GM13976 (cell line): ENCODE results near the gene FOXA2.

ENCODE experiments used
- DNase-seq: peaks from one replicate; pipeline ENCODE4 v3.0.0; 2012; ENCODE audit warnings: low spot score
- in situ Hi-C: fragments of 300-500 bp; cut with MboI; formaldehyde crosslinking; loops from one replicate; pipeline ENCODE4 v1.12.0; 2022; ENCODE audit warnings: low sequenced_read_pairs, mixed read lengths, inconsistent platforms; ENCODE audit not compliant: unreplicated experiment
- TF ChIP-seq, protein P1 (sequence below): IDR thresholded peaks from 2 replicates; pipeline ENCODE4 v1.5.1; 2012; ENCODE audit warnings: borderline replicate concordance, mild to moderate bottlenecking; ENCODE audit not compliant: insufficient read depth; ENCODE audit errors: extremely low read depth, missing control alignments, control extremely low read depth

FOXA2 gene

DNA sequence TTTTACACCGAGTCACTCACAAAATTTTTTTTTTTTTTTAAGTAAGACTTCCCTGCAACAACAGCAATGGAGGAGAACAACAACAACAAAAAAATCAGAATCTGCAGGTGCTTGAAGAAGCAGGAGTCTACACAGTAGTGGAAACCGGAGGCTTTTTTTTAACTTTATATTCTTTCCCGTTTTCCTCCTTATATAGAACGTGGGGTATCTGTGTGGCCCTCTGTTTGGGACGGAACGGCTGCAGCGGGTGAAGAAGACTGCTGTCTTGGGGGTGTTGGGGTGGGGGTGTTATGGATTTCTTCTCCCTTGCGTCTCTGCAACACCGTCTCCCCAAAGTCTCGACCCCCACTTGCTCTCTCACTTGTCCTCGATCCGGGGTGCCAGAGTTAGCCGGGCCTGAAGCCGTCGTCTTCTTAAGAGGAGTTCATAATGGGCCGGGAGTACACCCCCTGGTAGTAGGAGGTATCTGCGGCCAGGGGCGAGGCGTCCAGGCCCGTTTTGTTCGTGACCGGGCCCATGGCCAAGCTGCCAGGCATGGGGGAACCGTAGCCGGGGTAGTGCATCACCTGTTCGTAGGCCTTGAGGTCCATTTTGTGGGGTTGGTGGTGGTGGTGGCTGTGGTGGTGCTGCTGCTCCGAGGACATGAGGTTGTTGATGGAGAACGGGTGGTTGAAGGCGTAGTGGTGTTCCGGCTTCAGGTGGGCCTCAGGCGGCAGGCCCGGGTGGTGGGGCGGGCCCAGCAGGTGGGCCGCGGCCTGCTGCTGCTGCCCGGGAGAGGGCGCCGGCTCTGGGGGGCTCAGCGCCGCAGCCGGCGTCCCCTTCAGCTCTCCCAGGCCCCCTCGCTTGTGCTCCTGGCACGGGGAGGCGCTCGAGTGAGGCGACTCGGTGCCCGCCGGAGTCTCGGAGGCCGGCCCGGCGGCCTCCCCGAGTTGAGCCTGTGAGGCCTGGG lies 2.7 kb downstream of the FOXA2 start:
- DNase-seq = no peak
- in situ Hi-C loops = loop anchor here (10.0 kb wide), 1 partner anchor 247 kb away; no protein-coding TSS in a partner anchor
- TF ChIP-seq, protein P1, sequence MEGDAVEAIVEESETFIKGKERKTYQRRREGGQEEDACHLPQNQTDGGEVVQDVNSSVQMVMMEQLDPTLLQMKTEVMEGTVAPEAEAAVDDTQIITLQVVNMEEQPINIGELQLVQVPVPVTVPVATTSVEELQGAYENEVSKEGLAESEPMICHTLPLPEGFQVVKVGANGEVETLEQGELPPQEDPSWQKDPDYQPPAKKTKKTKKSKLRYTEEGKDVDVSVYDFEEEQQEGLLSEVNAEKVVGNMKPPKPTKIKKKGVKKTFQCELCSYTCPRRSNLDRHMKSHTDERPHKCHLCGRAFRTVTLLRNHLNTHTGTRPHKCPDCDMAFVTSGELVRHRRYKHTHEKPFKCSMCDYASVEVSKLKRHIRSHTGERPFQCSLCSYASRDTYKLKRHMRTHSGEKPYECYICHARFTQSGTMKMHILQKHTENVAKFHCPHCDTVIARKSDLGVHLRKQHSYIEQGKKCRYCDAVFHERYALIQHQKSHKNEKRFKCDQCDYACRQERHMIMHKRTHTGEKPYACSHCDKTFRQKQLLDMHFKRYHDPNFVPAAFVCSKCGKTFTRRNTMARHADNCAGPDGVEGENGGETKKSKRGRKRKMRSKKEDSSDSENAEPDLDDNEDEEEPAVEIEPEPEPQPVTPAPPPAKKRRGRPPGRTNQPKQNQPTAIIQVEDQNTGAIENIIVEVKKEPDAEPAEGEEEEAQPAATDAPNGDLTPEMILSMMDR = no peak

DNA sequence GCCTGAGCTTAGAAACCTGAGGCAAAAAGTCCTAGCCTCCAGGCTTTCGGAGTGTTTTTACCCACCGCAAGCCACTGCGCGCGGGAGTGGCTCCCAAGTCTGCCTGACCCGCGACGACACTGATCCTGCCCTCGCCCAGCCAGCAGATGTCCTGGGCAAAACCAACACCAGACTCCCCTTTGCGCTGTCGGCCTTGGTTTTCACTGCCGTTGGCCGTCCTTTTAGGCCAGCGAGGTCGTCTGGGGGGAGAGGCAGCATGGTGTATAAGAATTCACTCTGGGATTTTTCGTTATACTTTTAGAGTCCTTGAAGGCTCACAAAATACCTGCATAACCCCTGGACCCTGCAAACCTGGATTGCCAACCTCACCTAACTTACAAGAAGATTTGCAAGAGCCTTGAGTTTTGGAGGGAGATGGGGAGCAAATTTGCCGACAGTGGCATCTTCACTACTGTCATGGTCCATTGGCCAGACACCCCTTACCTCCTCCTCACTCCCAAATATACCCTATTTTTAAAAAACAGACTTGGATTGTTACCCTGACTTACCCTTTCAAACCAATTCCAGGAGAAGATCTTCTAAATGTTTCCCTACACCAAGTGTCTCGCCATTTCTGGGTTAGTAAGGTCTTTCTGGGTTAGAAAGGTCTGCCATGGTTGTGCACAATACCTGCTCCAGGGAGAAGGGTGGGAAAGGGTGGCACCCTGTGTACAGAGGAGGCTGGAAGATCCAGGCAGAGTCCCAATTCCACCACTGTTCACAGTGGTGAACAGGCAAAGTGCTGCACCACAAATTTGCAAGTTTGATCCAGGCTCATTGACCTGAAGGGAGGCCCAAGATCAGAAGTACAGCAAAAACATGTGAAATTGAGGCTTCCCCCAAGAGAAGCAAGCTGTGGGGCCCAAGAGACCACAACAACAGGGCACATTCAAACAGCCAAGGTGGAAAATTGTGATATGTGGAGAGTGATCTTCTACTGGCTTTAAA lies 4.4 kb downstream of the FOXA2 start:
- TF ChIP-seq, protein P1 = no peak
- in situ Hi-C loops = loop anchor here (10.0 kb wide), 2 partner anchors 245 to 865 kb away; no protein-coding TSS in a partner anchor
- no peak for DNase-seq

DNA sequence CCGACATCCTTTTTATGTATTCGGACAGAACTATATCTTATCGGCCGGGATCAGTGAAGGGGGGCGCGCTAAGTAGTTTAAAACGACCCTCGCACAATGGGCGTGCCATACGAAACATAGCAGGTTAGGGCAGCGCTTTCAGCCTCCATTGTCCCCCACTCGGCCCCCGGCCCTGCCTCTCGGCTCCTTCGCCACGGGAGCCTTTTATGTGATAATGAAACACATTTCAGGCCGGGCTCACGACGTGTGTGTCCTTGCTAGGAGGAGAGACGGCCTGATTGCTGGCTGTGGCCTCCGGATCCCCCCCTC lies 5.3 kb downstream of the FOXA2 start:
- in situ Hi-C loops = loop anchor here (10.0 kb wide), 1 partner anchor 864 kb away; no protein-coding TSS in a partner anchor
- DNase-seq = no peak
- TF ChIP-seq, protein P1 = no peak

DNA sequence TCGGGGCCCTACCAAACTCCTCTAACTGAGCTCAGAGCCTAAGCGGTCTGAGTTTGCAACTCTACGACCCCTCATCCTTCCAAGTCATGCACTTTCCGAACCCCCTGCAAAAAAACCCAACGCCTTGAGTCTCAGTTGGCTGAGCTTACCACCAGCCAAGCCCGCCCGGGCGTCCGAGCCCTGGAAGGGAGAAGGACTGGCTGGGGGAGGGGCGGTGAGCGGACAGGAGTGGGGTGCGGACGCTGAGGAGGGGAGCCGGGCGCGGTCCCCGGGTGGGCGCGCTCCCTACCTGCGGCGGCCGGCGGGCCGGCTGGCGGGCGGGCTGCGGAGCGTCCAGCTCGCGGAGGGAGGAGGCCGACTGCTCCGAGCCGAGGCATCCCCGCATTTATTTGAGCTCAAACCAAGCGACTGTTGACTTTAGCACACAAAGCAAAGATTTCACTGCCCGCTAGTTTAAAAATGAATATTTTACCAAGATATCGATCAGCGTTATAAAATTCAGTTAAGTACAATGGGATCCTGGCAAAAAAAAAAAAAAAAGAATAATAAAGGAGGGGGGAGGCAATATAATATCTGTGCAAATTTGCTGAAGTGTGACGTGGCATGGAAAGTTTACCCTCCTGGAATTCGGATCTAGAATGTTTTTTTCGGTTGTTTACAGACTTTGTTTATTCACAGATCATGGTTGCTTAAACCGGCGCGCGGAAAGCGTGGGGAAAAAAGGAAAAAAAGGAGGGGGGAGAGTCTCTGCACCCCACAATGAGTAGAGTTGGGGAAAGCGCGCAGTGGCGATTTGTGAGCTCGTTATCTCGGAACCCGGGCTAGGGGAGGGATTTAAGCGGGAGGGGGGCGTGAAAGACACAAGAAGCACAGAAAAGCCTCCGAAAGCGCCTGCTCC lies 5.9 kb downstream of the FOXA2 start:
- no peak for DNase-seq
- TF ChIP-seq, protein P1 = no peak
- in situ Hi-C loops = loop anchor here (10.0 kb wide), 1 partner anchor 864 kb away; no protein-coding TSS in a partner anchor

DNA sequence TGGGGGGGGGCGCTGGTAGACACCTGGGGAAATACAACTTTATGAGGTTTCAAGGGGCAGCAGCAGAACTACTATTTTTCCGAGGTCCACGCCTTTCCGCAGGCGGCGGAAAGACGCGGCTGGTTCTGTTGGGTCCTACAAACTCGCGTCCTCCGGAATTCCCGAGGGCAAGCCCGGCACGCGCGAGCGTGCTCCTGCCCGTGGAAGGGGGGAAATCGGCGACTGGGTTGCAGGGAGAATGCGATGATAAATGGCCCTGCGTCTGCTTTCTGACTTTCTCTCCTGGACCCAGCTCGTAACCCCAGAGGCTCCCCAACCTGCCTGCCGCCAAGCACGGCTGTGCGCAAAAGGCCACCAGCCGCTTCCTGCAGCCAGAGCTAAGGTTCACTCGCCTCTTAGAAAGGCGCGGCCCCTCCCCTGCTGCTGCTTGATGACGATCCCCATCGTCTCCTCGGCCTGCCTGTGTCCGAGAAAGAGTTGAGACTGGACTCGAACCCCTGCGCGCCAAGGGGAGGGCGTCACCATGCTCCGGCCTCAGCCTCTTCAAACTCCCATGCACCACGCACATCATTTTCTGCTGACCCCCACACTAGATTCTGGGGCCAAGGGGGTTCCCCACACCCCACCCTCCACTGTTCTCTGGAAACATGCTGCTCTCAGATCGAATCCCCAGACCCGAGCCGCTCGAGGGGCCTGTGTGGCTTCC lies 6.7 kb downstream of the FOXA2 start:
- TF ChIP-seq, protein P1 = no peak
- DNase-seq = no peak
- in situ Hi-C loops = loop anchor here (10.0 kb wide), 1 partner anchor 863 kb away; no protein-coding TSS in a partner anchor
